ENCODE measurements around the gene KLHL30.

The KLHL30 gene

GRCh38 chr2:238120463-238121298, 17.8 kb upstream of the KLHL30 start:
- H3K27me3 Mint-ChIP-seq, result peaks cover 7% of the 10 kb centered on the region
- H3K4me3 Mint-ChIP-seq, result no peak overlapping the region
- H3K36me3 Mint-ChIP-seq, result peaks cover 7% of the 10 kb centered on the region
- DNase-seq (ENCODE audit: low spot score in 2 of 2) (no peak), ATAC-seq (ENCODE audit: low read depth) (no peak)
- H3K9me3 Mint-ChIP-seq, result no peaks in the 10 kb centered on the region
- peaks cover 19% of the 10 kb centered on the region for H3K4me1 Mint-ChIP-seq
- no peak overlapping the region for H3K27ac Mint-ChIP-seq

GRCh38 chr2:238121511-238122286, 16.8 kb upstream of the KLHL30 start:
- Mint-ChIP-seq H3K4me1 (peaks cover 19% of the 10 kb centered on the region), H3K27ac (no peak overlapping the region), H3K36me3 (peaks cover 7% of the 10 kb centered on the region), H3K4me3 (no peak overlapping the region), H3K27me3 (peaks cover 7% of the 10 kb centered on the region), H3K9me3 (no peaks in the 10 kb centered on the region)
- no peak for DNase-seq (ENCODE audit: low spot score in 2 of 2)
- no peak for ATAC-seq (ENCODE audit: low read depth)

DNA sequence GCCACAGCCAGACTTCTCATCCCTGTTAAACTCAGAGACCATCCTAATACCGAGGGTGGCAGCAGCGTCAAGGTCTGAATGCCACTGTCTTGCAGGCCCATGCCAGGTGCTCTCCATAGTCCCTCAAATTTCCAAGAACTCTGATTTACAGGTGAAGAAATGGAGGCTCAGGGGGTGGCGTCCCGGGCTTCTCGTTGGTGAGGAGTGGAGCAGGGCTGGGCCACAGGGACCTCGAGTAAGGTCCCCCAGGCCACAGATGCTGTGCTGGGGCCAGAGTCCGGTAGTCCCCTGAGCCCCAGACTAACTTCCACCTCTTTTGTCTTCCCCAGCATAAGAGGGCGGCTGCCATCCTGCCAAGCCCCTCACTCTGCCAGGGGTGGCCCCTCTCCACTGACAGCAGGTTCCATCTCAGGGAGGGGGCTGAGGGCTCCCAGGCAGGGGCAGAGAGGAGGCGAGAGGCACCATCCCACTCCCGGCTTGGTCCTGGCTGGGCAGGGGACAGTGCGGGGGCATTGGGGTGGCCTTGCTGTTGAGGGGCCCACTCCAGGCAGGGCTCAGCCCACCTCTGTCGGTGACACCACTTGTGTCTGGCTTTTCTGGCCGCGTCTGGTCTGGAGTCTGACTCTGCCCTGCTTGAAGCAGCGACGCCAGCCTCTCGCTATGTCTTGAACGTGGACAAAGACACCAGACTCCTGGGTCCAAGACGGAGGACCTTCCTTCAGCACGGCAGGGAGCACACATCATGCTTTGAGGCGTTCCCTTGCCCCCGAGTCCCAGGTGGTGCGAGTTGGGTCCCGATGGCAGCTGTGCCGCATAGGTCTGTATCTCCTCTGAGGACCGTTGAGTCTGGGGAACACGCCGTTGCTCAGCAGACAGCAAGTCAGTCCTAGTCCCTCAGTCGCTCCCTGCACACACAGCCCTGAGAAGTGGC, 15.9 kb upstream of the KLHL30 start:
- Mint-ChIP-seq H3K27me3 (peaks cover 6% of the 10 kb centered on the region), H3K27ac (no peak overlapping the region), H3K36me3 (peaks cover 6% of the 10 kb centered on the region), H3K4me1 (peaks cover 19% of the 10 kb centered on the region), H3K9me3 (no peaks in the 10 kb centered on the region), H3K4me3 (no peak overlapping the region)
- DNase-seq (ENCODE audit: low spot score in 2 of 2) (no peak), ATAC-seq (ENCODE audit: low read depth) (no peak)

GRCh38 chr2:238123218-238123971, 15.1 kb upstream of the KLHL30 start:
- ATAC-seq (ENCODE audit: low read depth), result no peak
- H3K27me3 Mint-ChIP-seq, result no peaks in the 10 kb centered on the region
- H3K4me3 Mint-ChIP-seq, result no peak overlapping the region
- no peak overlapping the region for H3K27ac Mint-ChIP-seq
- DNase-seq (ENCODE audit: low spot score in 2 of 2), result no peak
- peaks cover 3% of the 10 kb centered on the region for H3K36me3 Mint-ChIP-seq
- H3K9me3 Mint-ChIP-seq, result no peaks in the 10 kb centered on the region
- H3K4me1 Mint-ChIP-seq, result peaks cover 13% of the 10 kb centered on the region

DNA sequence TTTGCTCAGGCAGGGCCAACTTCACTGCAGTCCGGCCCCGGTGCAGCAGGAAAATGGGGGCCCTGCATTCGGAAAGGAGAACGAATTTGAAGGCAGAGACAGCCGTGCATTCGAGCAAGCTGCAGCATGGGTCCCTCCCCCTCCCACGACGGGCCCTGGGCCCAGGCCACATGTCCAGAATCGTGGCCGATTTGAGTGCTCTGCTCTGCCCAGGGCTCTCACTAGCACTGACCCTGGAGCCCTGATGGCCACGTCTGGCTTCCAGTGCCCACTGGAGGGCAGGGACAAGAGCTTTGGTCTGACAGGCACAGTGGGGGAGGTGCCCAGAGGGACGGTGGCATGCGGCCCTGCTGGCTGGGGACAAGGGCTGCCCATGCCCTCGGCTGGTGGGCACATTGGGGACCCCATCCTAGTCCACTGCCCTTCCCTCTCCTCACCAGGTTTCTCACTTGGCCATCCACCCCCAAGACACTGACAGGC, 14.4 kb upstream of the KLHL30 start:
- Mint-ChIP-seq H3K27me3 (no peaks in the 10 kb centered on the region), H3K4me1 (peaks cover 8% of the 10 kb centered on the region), H3K27ac (no peak overlapping the region), H3K36me3 (no peaks in the 10 kb centered on the region), H3K9me3 (no peaks in the 10 kb centered on the region), H3K4me3 (no peak overlapping the region)
- ATAC-seq (ENCODE audit: low read depth), result no peak
- DNase-seq (ENCODE audit: low spot score in 2 of 2), result no peak

GRCh38 chr2:238124488-238125126, 13.9 kb upstream of the KLHL30 start:
- H3K27ac Mint-ChIP-seq, result no peak overlapping the region
- no peak for ATAC-seq (ENCODE audit: low read depth)
- DNase-seq (ENCODE audit: low spot score in 2 of 2), result no peak
- H3K4me3 Mint-ChIP-seq, result no peak overlapping the region
- H3K9me3 Mint-ChIP-seq, result no peaks in the 10 kb centered on the region
- H3K36me3 Mint-ChIP-seq, result no peaks in the 10 kb centered on the region
- H3K27me3 Mint-ChIP-seq, result no peaks in the 10 kb centered on the region
- H3K4me1 Mint-ChIP-seq, result peaks cover 2% of the 10 kb centered on the region

DNA sequence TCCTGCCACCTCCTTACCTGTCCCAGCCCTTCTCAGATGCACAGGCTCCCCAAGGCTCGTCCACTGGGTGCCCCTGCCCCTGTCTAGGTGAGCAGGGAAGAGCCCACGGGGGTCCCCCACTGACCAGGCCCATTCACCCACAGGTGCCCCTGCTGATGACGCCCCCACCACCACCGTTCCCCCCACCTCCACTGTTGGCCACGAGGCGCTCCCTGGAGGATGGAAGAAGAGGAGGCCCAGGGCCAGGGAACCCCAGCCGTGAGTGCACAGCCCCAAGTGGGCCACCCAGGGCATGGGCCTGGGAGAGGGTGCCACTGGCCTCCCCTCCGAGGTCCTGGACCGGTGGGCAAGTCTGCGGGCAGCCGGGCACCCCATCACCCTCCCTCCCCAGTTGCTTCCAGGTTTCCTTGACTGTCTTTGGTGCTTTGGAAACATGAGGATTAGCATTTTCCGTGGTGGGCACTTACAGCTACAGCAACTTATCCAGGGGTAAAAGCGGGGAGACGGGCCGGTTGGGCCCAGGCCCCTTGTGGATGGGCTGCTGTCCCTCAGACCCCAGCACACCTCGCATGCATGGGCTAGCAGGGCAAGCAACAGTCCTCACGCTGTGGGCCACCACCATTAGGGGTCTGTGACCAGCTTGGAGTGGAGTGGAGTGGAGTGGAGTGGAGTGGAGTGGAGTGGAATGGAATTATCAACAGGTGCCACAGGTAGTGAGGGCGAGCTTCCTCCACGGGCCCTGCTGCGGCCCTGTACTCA, 13.2 kb upstream of the KLHL30 start:
- Mint-ChIP-seq H3K27me3 (no peaks in the 10 kb centered on the region), H3K4me3 (no peak overlapping the region), H3K9me3 (no peaks in the 10 kb centered on the region), H3K27ac (no peak overlapping the region), H3K36me3 (no peaks in the 10 kb centered on the region), H3K4me1 (no peaks in the 10 kb centered on the region)
- ATAC-seq (ENCODE audit: low read depth) (no peak), DNase-seq (ENCODE audit: low spot score in 2 of 2) (no peak)

GRCh38 chr2:238126338-238126737, 12.1 kb upstream of the KLHL30 start:
- ATAC-seq (ENCODE audit: low read depth) (no peak), DNase-seq (ENCODE audit: low spot score in 2 of 2) (no peak)
- Mint-ChIP-seq H3K36me3 (no peaks in the 10 kb centered on the region), H3K27ac (no peak overlapping the region), H3K4me3 (no peak overlapping the region), H3K4me1 (no peaks in the 10 kb centered on the region), H3K9me3 (no peaks in the 10 kb centered on the region), H3K27me3 (no peaks in the 10 kb centered on the region)

DNA sequence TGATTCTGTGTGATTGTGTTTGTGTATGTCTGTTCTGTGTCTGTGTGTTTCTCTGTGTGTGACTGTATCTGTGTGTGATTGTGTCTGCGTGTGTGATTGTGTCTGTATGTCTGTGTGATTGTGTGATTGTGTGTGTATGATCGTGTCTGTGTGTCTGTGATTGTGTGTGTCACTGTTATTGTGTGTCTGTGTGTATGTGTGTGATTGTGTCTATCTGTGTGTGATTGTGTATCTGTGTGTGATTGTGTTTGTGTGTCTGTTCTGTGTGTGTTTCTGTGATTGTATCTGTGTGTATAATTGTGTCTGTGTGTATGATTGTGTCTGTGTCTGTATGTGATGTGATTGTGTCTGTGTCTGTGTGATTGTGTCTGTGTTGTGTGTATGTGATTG, 11.7 kb upstream of the KLHL30 start:
- H3K27me3 Mint-ChIP-seq, result no peaks in the 10 kb centered on the region
- no peaks in the 10 kb centered on the region for H3K9me3 Mint-ChIP-seq
- no peak for ATAC-seq (ENCODE audit: low read depth)
- H3K4me3 Mint-ChIP-seq, result no peak overlapping the region
- H3K27ac Mint-ChIP-seq, result no peak overlapping the region
- H3K36me3 Mint-ChIP-seq, result no peaks in the 10 kb centered on the region
- H3K4me1 Mint-ChIP-seq, result no peaks in the 10 kb centered on the region
- DNase-seq (ENCODE audit: low spot score in 2 of 2), result no peak

DNA sequence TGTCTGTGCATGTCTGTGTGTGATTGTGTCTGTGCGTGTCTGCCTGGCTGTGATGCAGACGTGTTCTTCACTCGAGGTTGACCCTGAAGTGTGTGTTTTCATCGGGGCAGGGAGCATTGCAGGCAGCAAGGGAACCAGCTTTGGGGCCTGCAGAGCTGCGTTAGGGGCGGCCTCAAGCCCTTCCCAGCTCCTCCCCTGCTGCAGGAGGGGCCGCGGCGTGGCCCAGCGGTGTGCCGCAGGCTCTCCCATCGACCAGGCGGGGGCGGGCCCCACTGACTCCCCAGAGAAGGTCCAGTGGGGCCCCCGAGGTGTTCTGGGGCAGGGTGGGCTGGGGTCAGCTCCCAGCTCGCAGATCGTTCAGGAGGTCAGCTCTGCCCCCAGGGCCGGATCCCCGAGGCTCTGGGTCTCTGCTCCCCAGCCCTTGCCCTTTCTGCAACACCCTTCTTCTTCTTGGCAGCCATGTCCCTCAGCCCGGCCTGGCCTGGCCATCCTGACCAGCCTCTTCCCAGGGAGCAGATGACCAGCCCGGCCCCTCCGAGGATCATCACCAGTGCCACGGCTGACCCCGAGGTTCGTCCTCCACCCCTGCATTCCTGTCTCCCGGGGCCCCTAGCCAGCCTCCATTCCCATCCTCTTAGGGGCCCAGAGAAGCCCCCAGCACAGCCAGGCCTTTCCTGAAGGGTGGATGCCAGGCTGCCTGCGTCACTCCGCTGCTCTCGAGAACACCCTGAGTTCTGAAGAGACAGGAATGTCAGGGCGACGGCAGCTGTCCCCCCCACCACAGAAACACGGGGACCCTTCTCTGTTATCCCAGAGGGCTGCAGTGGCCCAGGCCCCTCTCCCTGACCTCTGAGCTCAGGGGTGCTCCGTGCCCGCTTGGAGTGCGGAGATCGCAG, 11.1 kb upstream of the KLHL30 start:
- Mint-ChIP-seq H3K27me3 (no peaks in the 10 kb centered on the region), H3K4me1 (no peaks in the 10 kb centered on the region), H3K27ac (no peak overlapping the region), H3K4me3 (no peak overlapping the region), H3K9me3 (no peaks in the 10 kb centered on the region), H3K36me3 (no peaks in the 10 kb centered on the region)
- peak; percentile 59 for ATAC-seq (ENCODE audit: low read depth)
- DNase-seq (ENCODE audit: low spot score in 2 of 2), result no peak

DNA sequence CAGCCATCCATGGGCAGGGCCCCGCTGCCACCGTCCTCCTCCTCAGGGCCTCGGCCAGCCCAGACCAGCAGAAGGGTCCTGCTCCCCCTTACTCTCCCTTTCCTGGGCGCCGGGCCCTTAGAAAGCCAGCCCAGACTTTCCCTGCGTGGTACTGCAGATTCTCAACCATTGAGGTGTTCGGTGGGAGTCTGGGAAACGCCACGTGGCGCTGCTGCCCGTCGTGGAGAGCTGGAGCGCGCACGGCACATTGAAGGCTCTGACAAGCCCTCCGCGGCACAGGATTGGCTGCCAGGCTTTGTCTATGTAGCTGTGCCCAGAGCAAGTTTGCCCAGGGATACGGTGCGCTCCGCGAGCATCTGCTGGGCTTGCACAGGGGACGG, 10.4 kb upstream of the KLHL30 start:
- no peak for DNase-seq (ENCODE audit: low spot score in 2 of 2)
- no peak for ATAC-seq (ENCODE audit: low read depth)
- Mint-ChIP-seq H3K4me3 (no peak overlapping the region), H3K4me1 (no peaks in the 10 kb centered on the region), H3K9me3 (no peaks in the 10 kb centered on the region), H3K27ac (no peak overlapping the region), H3K36me3 (no peaks in the 10 kb centered on the region), H3K27me3 (no peaks in the 10 kb centered on the region)

- no peaks in the 10 kb centered on the region for H3K4me1 Mint-ChIP-seq
- no peak for ATAC-seq (ENCODE audit: low read depth)
- H3K4me3 Mint-ChIP-seq, result no peak overlapping the region
- H3K27ac Mint-ChIP-seq, result no peak overlapping the region
- no peaks in the 10 kb centered on the region for H3K9me3 Mint-ChIP-seq
- DNase-seq (ENCODE audit: low spot score in 2 of 2), result no peak
- no peaks in the 10 kb centered on the region for H3K27me3 Mint-ChIP-seq
- no peaks in the 10 kb centered on the region for H3K36me3 Mint-ChIP-seq
These were observed 9.9 kb upstream of the KLHL30 start for GRCh38 chr2:238128534-238129001.

All from memory B cell (primary cell).